GM19239 (cell line): ENCODE data around the gene CTSV.
"Not testable (repeated sequence)": the region's sequence is repeated elsewhere in the genome, so short reads cannot be mapped to it uniquely, and the experiment has no call there.

Experiments
- DNase-seq: peaks from one replicate; pipeline ENCODE4 v3.0.0; 2011; ENCODE audit warnings: low spot score; ENCODE audit not compliant: insufficient read length
- FAIRE-seq: peaks from 2 replicates; lab custom pipeline; 2011; peaks lifted over from hg19 to GRCh38; lab: Jason Lieb, UNC

CTSV gene

DNA sequence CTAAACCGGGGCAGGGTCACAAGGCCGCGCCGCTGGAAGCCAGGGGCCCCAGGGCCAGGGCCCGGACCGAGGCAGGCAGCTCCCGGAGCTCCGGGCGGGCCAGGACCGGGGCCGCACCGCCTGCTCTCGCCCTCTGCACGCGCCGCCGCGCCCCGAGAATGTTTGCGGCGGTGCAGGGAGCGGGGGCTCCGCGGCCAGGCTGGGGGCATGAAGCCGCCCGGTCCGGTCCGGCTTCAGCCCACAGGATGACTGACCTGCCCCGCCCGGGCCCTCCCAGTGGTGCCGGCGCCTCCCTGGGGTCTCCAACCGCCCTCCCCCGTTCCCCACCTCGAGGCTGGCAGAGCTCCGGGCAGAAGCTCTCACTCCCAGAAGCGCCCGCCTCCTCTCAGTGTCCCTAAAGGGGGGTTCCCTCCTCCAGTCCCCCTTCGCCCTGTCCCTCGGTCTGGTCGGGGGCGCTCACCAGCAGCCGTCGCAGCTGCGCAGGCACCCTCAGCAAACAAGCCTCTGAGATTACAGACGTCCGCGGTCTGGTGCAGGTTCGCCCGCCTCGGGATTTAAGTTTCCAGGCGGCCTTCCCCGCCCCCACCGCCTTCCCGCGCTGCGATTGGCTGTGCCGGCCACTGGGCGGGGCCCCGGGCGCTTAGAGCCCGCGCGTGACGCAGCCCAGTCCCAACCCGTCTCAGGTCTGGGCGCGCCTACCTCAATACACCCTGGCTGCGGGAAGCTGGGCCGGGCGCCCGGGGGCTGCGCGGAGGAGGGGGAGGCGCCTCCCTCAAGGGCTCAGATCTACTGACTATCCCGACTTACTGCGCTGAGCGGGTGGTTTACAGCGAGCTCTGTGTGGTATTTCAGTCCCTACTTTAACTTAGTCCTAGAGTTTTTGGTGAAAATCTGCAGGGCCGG, at the start of gene CTSV:
Gene CTSV, minus strand, starts transcription at position 532 of the 903 bp plus-strand sequence. CDS start 1,099 bp downstream, outside the sequence.
- peak; percentile 84 for DNase-seq
- peak; percentile 76 for FAIRE-seq

DNA sequence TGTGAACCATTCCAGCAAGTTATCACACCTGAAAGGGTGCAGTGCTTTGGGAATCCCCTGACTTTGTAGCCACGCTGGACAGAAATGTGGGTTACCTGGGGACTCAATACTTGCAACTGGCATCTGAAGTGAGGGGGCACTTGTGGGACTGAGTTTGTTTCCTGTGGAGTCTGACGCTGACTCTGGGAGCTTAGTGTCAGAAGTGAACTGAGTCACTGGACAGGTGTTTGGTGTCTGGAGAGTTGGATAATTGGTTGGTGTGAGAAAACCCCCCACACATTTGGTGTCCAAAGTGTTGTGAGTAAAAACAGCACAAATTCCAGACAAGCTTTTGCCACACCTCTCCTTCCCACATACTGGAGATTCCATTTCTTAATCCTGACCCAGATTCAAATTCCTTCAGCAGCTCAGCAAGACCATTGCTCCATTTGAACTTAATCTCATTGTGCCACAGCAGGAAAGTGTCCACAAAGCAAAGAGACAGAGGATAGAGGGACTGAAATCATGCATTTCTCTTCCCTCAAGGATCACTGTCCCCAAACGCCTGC, 48.8 kb upstream of the CTSV start:
- FAIRE-seq = peak; percentile 51
- not testable (repeated sequence) for DNase-seq

DNA sequence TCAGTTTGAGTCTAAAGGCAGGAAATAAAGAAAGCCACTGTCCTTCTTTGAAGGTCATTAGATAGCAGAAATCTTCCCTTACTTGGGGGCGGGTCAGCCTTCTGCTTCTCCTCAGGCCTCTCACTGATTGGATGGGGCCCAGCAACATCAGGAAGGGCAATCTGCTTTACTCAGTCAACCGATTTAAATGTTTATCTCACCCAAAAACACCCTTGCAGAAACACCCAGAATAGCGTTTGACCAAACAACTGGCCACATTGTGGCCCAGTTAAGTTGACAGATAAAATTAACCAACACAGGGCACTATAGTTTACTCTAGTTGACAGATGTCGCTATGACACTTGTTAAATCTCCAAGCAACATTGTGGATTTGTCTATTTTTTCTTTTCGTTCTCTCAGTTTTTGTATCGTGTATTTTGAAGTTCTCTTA, 45.6 kb upstream of the CTSV start:
- not testable (repeated sequence) for DNase-seq, FAIRE-seq

DNA sequence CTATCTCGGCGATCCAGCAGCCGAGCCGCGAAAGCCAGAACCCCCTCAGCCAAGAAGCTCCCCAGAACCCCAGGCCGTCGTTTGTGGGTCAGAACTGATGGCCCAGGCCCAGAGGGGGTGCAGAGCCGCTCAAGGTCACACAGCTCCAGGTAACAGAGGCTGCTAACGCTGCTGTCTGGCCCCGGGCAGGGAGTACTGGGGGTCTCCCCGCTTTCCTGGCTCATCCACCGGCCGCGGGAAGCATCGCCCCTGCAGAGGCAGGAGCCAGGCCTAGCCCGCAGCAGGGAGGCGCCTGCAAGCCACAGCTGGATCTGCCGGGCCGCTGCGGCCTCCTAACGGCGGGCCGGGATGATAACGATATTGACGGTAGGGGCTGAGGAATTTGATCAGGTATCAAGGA, 39.4 kb upstream of the CTSV start:
- FAIRE-seq = no peak
- no peak for DNase-seq

DNA sequence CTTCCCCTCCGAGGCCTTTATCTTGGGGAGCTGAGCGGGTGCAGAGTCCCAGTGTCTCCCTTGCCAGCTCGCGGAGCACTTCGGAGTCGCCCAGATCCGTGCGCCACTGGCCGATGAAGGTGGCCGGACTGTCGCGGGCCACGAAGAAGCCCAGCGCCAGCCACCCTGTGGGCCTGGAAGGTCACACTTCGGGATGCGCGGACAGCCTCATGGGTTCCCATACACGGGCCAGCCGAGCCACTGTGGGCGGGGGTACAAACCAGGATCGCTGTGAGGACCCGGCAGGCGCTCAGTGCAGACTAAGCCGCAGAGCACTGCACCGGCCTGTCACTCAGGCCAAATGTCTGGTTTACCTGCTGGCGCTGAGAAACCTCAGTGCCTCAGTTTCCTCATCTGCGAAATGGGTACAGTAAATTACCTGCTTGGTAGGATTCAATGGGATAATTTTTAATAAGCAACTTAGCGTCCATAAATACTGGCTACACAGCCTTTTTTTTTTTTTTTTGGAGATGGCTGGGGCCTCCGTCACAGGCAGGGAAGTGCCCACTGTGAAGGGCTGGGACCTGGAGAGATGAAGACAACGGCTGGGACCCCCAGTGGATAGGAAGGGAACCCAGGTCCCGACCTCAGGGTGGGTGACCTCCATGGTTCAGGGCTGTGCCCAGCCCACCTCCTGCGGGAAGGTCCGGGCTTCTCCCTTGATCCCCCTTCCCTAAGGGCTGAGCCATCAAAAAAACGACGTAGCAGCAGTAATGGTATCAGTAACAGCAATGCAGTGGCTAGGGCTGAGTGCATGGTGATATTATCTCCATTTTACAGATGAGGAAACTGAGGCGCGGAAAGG, 38.7 kb upstream of the CTSV start:
- DNase-seq = no peak
- FAIRE-seq = no peak

DNA sequence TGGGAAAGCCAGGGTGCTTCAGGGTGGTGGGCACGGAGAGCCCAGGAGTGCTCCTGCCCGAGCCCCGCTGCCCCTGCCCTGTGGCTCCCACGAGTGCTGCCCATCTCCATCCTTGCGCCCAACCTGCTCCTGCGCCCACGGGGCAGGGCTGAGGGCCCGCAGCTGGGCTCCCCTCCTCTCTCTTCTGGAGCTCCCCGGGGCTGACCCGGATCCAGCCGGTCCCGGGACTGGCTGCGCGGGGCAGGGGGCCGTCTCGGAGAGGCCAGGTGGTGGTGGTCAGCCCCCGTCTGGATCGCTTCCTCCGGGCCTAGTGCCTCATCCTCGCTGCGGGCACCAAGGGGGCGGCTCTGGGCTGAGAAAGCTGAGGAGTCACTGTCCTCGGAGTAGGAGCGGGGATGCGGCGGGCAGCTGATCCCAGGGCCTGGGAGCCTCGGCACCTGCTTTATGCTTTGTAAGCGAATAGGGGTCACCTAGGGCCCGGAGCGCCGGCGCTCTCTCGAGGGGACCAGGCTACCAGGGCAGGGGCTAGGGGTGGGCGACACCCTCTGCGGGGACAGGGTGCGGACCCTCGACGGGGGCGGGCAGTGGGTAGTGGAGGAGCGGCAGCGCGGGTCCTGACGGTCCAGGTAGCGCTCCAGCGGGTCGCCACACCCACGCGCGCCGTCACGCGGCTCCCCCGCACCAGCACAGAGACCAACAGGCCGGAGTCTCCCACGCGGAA, 37.9 kb upstream of the CTSV start:
- FAIRE-seq, DNase-seq: not testable (repeated sequence)

DNA sequence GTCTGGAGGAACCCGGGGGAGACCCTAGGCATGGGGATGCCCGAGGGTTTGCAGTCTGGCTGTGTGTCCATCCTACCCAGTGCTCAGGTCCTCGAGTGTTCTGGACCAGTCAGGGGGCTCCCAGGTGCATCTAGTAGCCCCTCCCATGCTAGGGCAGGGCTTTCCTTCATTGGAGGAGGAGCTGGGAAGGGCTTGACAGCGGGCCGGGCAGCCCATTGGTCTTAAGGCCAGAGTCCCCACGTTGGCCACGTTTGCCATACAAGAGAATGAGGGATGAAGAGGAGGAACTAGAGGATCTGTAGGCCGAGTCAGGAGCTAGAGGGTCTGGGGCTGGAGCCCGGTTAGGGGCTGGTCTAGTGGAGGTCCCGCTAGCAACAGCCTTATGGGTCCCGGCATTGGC, 37.3 kb upstream of the CTSV start:
- no peak for FAIRE-seq

DNA sequence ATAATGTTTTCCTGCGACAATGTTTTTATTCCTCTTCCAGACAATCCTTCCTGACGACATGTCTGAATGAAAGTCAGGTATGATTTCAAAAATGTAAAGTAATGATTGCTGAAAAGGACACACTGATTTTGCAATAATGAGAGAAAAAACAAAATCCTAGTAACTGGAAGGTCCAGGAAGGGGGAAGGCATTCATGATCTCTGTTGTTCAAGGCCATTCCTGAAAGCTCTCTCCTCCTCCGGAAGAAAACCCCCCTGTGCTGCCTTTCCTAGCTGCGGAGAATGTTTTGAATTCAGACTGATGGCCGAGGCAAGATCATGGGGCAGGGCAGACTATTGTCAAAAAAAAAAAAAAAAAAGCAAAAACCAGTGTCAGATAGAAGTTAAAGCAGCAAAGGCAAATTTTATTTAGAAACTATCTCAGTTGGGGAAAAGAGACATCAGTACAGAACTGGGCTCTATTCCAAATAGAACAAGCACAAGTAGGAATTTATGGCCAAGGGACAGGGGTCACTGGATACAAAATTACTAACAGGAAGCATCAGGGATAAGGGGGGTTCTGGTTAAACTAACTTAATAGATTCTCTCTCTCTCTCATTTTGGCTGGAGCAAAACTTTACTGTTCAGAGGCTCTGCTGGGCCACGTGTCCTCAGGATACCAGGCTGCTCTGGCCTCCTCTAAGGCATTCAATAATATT, 36.5 kb upstream of the CTSV start:
- no peak for FAIRE-seq

More for the DNA sequence above, 37.3 kb upstream of the CTSV start:
- DNase-seq = no peak

DNA sequence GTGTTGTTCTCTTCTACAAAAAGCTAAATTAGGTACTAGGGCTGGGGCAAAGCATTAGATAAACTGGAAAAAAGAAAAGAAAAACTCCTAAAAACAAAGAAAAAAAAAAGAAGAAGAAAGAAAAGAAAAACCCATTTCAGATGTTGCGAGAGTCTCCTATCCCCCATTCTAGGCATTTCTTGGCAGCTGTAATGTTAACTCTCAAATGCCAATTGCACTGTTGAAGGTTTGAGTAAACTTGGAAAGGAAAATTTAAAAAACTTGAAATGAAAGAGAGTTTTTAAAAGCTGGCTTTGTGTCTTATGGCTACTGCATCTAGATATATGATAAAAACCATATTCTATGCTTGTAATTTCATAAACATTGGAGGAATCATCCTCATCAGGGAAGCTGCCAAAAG, 34.6 kb upstream of the CTSV start:
- FAIRE-seq = no peak

More for the DNA sequence above, 36.5 kb upstream of the CTSV start:
- no peak for DNase-seq

DNA sequence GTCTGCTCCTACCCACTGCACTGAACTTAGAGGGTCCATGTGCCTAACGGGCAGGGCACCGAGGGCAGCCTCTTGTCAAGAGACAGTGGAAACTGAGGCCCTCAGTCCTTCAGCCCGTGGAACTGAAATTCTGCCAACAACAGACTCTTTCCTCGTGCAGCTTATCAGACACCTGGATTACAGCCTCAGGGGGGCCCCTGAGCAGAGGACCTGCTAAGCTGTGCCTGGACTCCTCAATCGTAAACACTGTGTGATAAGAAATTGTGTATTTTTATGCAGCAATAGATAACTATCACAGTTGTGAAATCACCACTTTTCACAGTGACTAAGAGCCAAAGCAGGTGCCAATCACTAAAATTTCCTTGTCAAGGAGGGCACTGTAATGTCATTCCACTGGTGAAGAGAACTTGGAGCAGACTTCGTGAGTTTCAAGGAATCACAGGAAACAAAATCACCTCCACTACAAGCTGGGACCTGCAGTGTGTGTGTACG, 33.4 kb upstream of the CTSV start:
- no peak for DNase-seq
- FAIRE-seq = no peak

More for the DNA sequence above, 34.6 kb upstream of the CTSV start:
- no peak for DNase-seq

DNA sequence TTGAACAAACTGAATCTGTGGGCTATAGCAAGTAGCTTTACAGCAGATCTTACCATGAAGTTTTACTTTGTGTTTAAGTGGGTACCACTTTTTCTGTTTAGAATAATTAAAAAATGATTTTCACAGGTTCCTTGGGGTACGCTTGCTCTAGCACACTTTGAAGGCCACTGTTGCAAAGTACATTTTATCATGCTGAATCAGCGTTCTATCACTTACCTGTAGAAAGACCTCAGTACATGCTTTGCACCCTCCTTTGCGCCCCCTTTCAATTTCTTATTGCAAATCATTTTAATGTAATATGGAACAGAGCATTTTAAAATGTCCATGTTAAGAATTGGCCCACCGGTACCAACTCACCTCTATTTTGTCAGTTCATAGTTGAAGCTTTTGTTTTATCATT, 31.4 kb upstream of the CTSV start:
- DNase-seq, FAIRE-seq: not testable (repeated sequence)

DNA sequence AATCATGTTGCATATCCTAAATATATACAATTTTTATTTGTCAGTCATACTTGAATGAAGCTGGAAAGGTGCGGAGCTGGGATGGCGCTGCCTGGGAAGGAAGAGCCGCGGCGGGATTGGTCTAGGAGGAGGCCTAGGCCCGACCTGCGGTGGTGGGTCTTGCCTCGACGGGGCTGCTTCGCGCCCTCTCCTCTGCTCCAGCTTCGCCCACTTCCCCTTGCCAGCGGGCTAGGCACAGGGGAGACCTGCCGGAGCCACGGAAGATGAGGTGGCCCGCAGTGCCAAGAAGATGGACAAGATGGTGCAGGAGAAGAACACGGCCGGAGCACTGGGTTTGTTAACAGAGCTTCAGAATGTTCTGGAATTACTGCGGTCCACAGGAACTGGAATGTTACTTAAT, 28.5 kb upstream of the CTSV start:
- FAIRE-seq (no peak), DNase-seq (no peak)

DNA sequence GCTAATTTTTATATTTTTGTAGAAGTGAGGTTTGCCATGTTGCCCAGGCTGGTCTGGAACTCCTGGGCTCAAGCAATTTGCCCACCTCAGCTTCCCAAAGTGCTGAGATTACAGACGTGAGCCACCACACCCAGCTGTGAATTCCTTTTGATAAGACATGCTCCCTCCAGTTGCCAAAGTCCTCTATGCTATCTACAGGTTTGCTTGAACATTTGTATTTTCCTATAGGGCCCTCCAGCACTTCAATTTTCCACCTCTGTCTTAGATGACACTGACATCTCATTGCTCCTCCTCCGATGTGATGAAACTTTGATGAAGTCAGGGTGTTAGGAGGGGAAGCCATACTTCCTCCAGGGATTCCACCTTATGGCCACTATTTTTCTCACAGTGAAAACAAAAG, 25.2 kb upstream of the CTSV start:
- no peak for FAIRE-seq
- DNase-seq = no peak

DNA sequence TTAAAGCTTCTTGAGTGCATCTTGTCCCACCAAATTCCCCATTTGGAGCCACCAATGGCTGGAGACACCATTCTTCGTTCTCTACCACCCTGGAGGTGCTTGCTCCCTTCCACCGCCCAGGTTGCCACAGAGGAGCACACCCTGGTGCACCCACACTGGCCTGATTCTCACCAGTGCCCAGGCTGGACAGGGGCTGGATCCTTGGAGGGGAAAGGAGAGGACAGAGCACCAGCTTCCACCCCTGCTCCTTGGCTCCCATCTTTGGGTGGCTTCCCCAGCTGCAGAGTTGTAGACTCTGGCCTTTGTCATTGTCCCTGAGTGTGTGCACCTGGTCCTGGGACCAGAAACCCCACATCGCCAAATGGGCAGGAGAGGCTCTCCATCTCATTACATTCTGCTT, 21.9 kb upstream of the CTSV start:
- DNase-seq (no peak), FAIRE-seq (no peak)

DNA sequence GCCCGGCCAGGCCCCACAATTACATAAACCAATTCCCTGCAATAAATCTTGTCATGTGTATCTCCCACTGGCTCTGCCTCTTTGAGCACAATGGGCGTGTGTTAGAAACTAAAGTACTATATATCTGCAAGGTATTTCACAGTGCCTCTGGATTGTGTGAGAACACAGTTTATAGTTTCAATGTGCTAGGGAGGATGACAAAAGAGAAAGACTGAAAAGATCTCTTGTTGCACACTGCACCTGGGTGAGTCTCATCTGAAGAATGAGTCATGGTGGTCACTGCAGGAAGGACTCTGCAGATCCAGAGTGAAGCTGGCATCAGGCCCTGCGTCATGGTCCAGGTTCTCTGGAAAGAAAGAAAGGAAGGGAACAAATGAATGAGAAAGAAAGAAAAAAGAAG, 20.7 kb upstream of the CTSV start:
- DNase-seq (no peak), FAIRE-seq (no peak)

DNA sequence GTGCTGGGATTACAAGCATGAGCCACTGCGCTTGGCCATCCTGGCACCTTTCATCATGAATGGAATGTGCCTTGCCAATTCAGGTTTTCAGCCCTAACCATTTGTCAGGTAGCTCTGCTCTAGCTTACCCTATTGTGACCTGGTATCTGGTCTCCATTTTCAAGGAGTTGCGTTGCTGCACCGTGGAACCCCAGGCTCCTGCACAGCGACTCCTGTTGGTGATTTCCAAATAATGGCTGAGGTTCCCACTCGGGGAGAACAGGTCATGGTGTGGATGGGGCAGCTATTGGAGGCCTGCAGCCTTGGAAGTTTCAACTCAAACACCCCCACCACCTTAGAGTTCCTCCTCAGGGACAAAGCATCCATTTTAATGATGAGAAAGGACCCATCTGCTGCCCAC, 18.7 kb upstream of the CTSV start:
- FAIRE-seq (no peak), DNase-seq (no peak)

DNA sequence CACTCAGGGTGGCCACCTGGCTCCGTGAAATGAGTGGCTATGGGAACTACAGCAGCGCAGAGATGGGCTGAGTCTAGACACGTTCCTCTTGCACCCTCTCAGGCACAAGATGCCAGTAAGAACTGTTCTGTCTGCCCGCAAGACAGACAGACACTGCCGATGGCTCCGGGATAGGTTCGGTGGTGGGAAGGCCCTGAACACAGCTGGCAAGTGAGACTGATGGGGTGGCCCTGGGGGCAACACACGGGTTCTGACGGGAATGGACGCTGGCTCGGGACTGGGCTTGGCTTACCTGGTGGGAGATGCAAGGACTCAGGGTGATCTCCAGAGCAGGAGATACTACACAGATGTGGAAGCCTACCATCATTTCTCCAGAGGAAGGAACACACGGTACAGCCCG, 16.9 kb upstream of the CTSV start:
- FAIRE-seq, DNase-seq: not testable (repeated sequence)

DNA sequence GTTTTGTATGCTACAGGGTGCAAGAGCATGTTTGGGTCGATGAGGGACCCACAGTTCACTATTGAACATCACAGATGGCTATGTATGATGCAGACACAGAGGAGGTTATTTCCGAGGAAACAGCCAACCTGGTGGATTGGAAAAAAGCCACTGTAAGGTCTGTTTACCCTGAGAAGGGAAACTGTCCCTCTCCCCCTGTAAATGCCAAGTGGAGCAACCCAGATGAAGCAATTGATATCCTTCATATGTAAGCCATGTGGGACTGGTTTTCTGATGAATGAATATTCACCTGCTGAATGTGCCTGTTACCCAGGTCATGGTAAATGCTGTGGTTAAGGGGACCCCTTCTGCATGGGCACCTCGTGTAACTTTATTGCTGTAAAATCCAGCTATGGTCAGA, 14.8 kb upstream of the CTSV start:
- FAIRE-seq (no peak), DNase-seq (no peak)

DNA sequence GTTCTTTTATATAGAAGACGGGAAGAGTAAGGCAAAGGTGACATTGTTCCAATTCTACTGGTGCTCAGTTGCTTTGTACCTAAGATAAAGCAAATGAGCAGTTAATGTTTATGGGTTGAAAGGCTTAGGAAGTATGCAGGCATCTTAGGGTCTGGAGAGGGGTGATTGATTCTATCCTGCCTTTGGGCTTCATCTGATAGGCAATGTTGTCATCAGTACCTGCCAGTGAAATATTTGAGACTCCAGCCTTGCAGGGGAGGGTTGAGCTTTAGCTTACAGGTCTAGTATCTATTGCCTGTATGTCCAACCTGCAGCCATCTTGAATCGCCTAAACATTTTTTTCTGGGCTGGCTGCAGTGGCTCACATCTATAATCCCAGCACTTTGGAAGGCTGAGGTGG, 13.8 kb upstream of the CTSV start:
- DNase-seq (no peak), FAIRE-seq (no peak)
